ENCODE measurements around the gene CYP24A1. TPM values are rescaled to one million over a fixed set of nuclear protein-coding genes. Genes with fewer than 3 reads are reported as not detected.

CYP24A1 gene
- polyA plus RNA-seq, 1 of the 3 experiments (the other 2 are of a cell fraction): 8.8 TPM

- H3K36me3 ChIP-seq (replicated peaks in 1 of 2; ENCODE audit: control insufficient read depth in 1 of 2, insufficient read depth in 2 of 2, low read length in 1 of 2): no peaks in the 10 kb centered on the region
- H3K9me2 ChIP-seq: no peaks in the 10 kb centered on the region
- no peak for DNase-seq
- no peak overlapping the region for H3K9ac ChIP-seq
- CTCF ChIA-PET: interaction anchor here (0.7 to 23.8 kb wide), 5 partner anchors 12 to 544 kb away, joined by 3 to 499 read pairs (median 7); partner anchors contain the start of gene PFDN4
- 63% methylated on average over 4 of the region's 4 CpGs for WGBS (ENCODE audit: low lambda C conversion rate)
- no peak overlapping the region for H3K4me2 ChIP-seq
- POLR2A ChIA-PET: no interaction called here
- H3K9me3 ChIP-seq: no peaks in the 10 kb centered on the region
- no peaks in the 10 kb centered on the region for H4K20me1 ChIP-seq (ENCODE audit: insufficient read depth)
- H3K79me2 ChIP-seq (ENCODE audit: insufficient read depth): no peaks in the 10 kb centered on the region
- H3F3A ChIP-seq (replicated peaks; ENCODE audit: insufficient read depth): no peaks in the 10 kb centered on the region
- H3K4me1 ChIP-seq (ENCODE audit: control insufficient read depth in 1 of 2, insufficient read depth in 2 of 2, low read depth in 1 of 2, low read length in 1 of 2): no peaks in the 10 kb centered on the region
- H3K27ac ChIP-seq (ENCODE audit: low read depth in 2 of 2, low read length in 1 of 2): no peak overlapping the region
- TF ChIP-seq, protein P1, sequence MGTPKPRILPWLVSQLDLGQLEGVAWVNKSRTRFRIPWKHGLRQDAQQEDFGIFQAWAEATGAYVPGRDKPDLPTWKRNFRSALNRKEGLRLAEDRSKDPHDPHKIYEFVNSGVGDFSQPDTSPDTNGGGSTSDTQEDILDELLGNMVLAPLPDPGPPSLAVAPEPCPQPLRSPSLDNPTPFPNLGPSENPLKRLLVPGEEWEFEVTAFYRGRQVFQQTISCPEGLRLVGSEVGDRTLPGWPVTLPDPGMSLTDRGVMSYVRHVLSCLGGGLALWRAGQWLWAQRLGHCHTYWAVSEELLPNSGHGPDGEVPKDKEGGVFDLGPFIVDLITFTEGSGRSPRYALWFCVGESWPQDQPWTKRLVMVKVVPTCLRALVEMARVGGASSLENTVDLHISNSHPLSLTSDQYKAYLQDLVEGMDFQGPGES (IDR thresholded peaks at IDR 0.05; ENCODE audit: low read depth, low read length): no peak
- no peak for TF ChIP-seq FOSL2 (IDR thresholded peaks at IDR 0.05; ENCODE audit: borderline replicate concordance, low read depth)
- TF ChIP-seq GATA2 (CRISPR knock-in tag; IDR thresholded peaks at IDR 0.05): no peak
- TF ChIP-seq RCOR1 (IDR thresholded peaks at IDR 0.05; ENCODE audit: low read length): no peak
- TF ChIP-seq ZBTB33 (IDR thresholded peaks at IDR 0.05; ENCODE audit: borderline replicate concordance, low read depth): no peak
- TF ChIP-seq FOXJ3 (CRISPR knock-in tag; IDR thresholded peaks at IDR 0.05): no peak
- no peak overlapping the region for H3K4me3 ChIP-seq (ENCODE audit: low read depth in 2 of 2, low read length in 1 of 2)
- H2AFZ ChIP-seq (ENCODE audit: low read depth): no peak overlapping the region
- H3K27me3 ChIP-seq (ENCODE audit: insufficient read depth): no peaks in the 10 kb centered on the region
Observed at GRCh38 chr20:54105653-54106052, 68.1 kb downstream of the CYP24A1 start.

DNA sequence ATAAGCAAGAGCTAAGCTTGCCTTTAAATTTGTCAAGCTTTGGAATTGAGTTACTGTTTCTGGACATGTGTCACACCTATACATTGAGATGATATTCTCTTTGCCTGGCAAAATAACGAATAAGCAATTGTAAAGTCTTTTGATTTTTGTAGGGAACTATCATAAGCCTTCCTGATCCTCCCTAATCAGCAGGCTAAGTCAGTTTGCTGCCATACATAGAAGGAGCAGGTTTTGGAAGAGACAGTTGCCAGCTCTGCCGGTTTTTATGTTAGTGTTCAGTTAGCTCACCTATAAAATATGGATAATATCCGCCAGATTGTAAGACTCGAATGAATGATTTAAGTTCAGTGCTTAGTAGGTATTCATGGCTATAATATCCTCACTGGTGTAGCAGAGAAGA is 69.0 kb downstream of the CYP24A1 start:
- no peaks in the 10 kb centered on the region for H3F3A ChIP-seq (replicated peaks; ENCODE audit: insufficient read depth)
- no peaks in the 10 kb centered on the region for H3K27me3 ChIP-seq (ENCODE audit: insufficient read depth)
- CTCF ChIA-PET: interaction anchor here (1.1 to 23.8 kb wide), 6 partner anchors 10 to 545 kb away, joined by 3 to 499 read pairs (median 11); partner anchors contain the start of gene PFDN4
- WGBS (ENCODE audit: low lambda C conversion rate): 85% methylated on average over 4 of the region's 4 CpGs
- no peaks in the 10 kb centered on the region for H3K4me1 ChIP-seq (ENCODE audit: control insufficient read depth in 1 of 2, insufficient read depth in 2 of 2, low read depth in 1 of 2, low read length in 1 of 2)
- no peaks in the 10 kb centered on the region for H3K79me2 ChIP-seq (ENCODE audit: insufficient read depth)
- H3K9me2 ChIP-seq: no peaks in the 10 kb centered on the region
- no peak for DNase-seq
- TF ChIP-seq YY1 (IDR thresholded peaks at IDR 0.05; ENCODE audit: low read depth) (no peak), GABPA (IDR thresholded peaks at IDR 0.05; ENCODE audit: low read depth) (no peak), ZBTB33 (IDR thresholded peaks at IDR 0.05; ENCODE audit: borderline replicate concordance, low read depth) (no peak), SMC3 (IDR thresholded peaks at IDR 0.05; ENCODE audit: low read depth, low read length) (no peak), RAD21 (IDR thresholded peaks at IDR 0.05; ENCODE audit: low read length) (no peak), MEF2A (IDR thresholded peaks at IDR 0.05; ENCODE audit: borderline replicate concordance, low read depth) (no peak), POLR2AphosphoS5 (IDR thresholded peaks at IDR 0.05; ENCODE audit: low read depth, low read length) (no peak), EP300 (IDR thresholded peaks at IDR 0.05; ENCODE audit: borderline replicate concordance in 1 of 2, low read depth in 1 of 2, low read length in 1 of 2) (no peak), FOXM1 (IDR thresholded peaks at IDR 0.05; ENCODE audit: low read depth) (no peak), TCF12 (IDR thresholded peaks at IDR 0.05) (no peak), MXI1 (IDR thresholded peaks at IDR 0.05; ENCODE audit: low read depth, low read length) (no peak), ELF1 (IDR thresholded peaks at IDR 0.05) (no peak)
- TF ChIP-seq, protein P1 (IDR thresholded peaks at IDR 0.05; ENCODE audit: low read depth, low read length): no peak
- TF ChIP-seq, protein P2, sequence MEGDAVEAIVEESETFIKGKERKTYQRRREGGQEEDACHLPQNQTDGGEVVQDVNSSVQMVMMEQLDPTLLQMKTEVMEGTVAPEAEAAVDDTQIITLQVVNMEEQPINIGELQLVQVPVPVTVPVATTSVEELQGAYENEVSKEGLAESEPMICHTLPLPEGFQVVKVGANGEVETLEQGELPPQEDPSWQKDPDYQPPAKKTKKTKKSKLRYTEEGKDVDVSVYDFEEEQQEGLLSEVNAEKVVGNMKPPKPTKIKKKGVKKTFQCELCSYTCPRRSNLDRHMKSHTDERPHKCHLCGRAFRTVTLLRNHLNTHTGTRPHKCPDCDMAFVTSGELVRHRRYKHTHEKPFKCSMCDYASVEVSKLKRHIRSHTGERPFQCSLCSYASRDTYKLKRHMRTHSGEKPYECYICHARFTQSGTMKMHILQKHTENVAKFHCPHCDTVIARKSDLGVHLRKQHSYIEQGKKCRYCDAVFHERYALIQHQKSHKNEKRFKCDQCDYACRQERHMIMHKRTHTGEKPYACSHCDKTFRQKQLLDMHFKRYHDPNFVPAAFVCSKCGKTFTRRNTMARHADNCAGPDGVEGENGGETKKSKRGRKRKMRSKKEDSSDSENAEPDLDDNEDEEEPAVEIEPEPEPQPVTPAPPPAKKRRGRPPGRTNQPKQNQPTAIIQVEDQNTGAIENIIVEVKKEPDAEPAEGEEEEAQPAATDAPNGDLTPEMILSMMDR (IDR thresholded peaks at IDR 0.05): no peak
- H3K9me3 ChIP-seq: no peaks in the 10 kb centered on the region
- H4K20me1 ChIP-seq (ENCODE audit: insufficient read depth): no peaks in the 10 kb centered on the region
- no peak overlapping the region for H3K4me3 ChIP-seq (ENCODE audit: low read depth in 2 of 2, low read length in 1 of 2)
- no peak overlapping the region for H3K9ac ChIP-seq
- H3K4me2 ChIP-seq: no peak overlapping the region
- H3K36me3 ChIP-seq (replicated peaks in 1 of 2; ENCODE audit: control insufficient read depth in 1 of 2, insufficient read depth in 2 of 2, low read length in 1 of 2): no peaks in the 10 kb centered on the region
- POLR2A ChIA-PET: no interaction called here
- H3K27ac ChIP-seq (ENCODE audit: low read depth in 2 of 2, low read length in 1 of 2): no peak overlapping the region
- H2AFZ ChIP-seq (ENCODE audit: low read depth): no peak overlapping the region

All from SK-N-SH (cell line).